GM12874 (cell line): Measurements from ENCODE around the gene EIF2B2.

ENCODE experiments used
- TF ChIP-seq, protein P1 (sequence below): IDR thresholded peaks from 2 replicates; pipeline ENCODE4 v1.5.1; 2011; ENCODE audit warnings: low read depth, mild to moderate bottlenecking, control low read depth, low read length, moderate library complexity; ENCODE audit not compliant: insufficient read depth

EIF2B2 gene

DNA sequence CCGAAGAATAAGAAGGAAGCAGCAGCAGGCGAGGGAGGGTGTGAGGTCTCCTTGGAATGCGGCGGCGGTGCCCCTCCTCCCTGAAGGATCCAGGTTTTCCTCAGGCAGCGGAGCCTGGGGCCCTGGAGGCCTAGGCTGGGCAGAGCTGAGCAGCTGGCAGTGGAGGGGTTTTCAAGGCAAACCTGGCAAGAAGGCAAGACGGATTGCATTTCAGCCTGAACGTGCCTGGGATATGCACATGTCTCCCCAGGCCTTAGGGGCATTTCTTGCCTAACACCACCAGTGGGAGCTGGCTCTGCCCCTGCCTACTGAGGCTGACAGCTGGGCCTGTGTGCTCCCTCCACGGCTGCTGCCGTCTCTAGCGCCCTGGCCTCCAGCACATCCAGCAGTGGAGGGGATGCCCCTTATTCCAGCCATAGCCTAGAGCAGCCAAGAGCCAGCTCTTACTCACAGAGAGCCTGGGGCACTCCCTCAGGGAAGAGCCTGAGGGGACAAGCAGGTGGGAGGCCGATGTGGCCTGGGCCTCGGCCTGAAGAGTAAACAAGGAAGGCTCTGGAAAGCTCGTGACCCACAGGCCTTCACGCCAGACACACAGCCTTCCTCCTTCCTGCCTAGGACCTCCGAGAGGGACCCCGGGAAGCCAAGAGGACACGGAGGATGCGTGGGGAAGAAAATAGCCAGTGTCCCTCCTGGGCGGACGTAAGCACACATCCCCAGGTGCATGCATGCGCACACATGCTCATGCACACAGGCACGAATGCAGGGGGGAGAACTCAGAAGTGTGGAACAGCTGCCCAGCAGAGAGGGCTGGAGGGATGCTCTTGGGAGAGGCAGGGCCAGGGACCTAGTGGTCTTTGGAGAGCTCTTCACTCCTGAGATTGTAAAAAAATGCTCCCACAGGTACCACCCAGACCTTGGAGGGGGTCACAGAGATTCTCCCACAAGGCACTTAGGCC, 23.0 kb upstream of the EIF2B2 start:
- TF ChIP-seq, protein P1, sequence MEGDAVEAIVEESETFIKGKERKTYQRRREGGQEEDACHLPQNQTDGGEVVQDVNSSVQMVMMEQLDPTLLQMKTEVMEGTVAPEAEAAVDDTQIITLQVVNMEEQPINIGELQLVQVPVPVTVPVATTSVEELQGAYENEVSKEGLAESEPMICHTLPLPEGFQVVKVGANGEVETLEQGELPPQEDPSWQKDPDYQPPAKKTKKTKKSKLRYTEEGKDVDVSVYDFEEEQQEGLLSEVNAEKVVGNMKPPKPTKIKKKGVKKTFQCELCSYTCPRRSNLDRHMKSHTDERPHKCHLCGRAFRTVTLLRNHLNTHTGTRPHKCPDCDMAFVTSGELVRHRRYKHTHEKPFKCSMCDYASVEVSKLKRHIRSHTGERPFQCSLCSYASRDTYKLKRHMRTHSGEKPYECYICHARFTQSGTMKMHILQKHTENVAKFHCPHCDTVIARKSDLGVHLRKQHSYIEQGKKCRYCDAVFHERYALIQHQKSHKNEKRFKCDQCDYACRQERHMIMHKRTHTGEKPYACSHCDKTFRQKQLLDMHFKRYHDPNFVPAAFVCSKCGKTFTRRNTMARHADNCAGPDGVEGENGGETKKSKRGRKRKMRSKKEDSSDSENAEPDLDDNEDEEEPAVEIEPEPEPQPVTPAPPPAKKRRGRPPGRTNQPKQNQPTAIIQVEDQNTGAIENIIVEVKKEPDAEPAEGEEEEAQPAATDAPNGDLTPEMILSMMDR = no peak

DNA sequence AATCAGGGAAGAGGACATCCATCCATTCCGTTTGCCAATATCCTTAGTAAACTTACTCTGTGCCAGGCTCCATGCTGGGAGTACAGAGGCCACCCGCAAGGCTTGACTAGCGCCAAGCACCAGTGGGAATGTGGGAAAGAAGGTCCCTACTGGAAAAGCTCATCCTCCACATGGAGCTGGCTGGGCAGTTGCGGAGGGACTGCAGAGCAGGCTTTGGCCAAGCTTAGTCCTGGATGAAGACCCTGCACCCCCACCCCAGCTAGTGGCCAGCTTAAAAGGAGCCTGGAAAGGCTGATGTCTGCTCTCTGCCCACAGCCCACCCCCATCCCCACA, 22.4 kb upstream of the EIF2B2 start:
- TF ChIP-seq, protein P1 = no peak

DNA sequence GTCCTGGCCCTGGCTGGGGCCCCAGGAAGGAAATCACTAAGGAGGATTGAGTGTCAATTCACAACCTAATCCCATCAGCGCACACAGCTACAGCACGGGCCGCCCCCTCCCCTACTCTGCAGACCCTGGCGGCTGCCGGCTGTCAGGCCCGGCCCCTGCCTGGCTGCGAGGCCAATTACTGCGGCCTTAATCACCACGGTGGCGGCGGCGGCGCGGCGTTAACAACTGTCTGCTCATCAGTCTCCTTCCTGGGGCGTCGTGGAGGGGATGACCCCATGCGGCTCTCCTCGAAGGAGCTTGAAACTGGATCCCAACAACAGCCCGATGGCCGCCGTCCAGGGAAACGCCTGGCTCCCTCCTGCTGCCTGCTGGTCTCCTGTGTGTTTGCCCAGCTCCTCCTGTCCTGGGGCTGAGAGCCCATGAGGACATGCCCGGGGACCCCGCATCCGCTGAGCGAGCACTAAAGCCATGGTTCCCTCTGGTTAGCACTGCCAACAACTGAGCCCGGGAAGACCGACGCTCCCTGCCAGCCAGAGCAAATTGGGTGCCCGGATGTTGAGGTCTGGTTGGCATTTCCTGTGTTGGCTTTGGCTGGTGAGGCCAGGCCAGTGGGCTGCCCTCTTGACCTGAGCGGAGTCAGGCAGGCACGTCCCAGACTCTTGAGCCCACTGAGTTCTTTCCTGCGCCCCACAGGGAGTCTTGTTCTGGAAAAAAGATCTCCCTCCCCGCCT, 21.8 kb upstream of the EIF2B2 start:
- TF ChIP-seq, protein P1 = no peak

DNA sequence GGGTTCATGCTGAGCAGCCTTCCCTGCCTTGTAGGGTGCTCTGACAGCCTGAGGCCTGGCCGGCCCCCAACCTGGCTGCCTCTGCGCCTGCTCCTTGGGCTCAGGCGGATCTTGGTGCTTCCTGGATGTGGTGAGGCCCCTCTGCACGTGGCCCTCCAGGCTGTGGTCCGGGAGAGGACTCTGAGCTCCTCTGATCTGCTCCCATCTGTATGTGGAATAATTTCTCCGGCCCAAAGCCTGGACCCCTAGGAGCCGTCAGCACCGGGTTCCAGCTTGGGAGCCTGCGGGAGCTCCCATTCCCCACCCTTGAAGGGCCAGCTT, 21.3 kb upstream of the EIF2B2 start:
- TF ChIP-seq, protein P1 = no peak

DNA sequence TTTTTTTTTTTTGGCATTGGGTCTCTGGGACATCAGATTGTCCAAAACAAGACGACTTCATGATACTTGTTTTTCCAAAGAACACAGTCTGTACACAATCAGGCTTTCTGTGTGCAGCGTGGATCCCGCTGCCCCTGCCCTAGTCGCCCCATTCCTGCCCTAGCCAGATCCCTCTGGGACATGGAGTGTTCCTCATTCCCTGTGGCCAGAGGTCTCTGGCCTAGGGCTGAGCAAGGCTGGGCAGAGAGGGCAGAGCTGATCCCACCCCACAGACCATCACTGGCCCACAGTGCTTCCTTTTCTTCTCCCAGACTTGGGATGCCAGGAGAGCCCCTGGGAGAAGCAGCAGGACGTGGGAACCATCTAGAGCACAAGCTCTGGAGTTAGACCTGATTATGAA, 20.9 kb upstream of the EIF2B2 start:
- TF ChIP-seq, protein P1 = no peak

DNA sequence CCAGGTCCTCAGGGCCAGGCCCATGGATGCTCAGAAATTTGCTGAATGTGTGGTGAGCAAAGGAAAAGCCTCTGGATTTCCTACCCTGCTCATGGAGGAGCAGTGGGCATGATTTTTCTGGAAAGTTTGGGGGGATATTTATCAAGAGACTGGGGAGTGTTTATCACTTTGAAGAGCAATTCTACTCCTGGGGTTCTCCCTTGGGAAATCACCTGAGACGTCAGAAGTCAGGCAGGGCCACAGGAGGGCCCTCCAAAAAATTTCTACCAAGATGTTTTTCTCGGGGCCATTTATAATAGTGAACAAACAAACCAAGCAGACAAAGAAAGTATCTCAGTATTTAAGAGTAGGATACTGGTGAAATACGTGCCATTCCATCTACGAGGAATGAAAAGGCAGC, 20.1 kb upstream of the EIF2B2 start:
- TF ChIP-seq, protein P1 = no peak

DNA sequence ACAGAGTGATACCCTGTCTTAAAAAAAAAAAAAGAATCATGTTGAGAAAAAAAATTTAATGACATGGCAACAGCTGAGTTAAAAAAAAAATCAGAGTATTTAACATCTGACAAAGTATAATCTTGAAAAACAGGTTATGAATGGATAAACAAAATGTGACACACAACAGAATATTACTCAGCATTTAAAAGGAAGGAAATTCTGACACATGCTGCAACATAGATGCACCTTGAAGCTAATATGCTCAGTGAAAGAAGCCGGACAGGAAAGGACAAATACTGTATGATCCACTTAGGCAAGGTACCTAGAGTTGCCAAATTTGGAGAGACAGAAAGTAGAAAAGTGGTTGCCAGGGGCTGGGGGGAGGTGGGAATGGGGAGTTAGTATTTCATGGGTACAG, 19.4 kb upstream of the EIF2B2 start:
- TF ChIP-seq, protein P1 = no peak
